AG10803 (cell line): ENCODE results near the gene DIP2C.

Source experiments
- DNase-seq: peaks from one replicate; pipeline ENCODE4 v3.0.0; 2010; ENCODE audit warnings: low read depth
- H3K4me3 ChIP-seq: 2 replicates; pipeline ENCODE4 v1.5.1; 2011; ENCODE audit warnings: mild to moderate bottlenecking, low read length, control low read depth
- TF ChIP-seq, protein P1 (sequence below): conservative IDR thresholded peaks from 2 replicates; pipeline ENCODE4 v1.5.1; 2011; ENCODE audit warnings: mild to moderate bottlenecking, low read length, control low read depth, inconsistent platforms

The DIP2C gene

DNA sequence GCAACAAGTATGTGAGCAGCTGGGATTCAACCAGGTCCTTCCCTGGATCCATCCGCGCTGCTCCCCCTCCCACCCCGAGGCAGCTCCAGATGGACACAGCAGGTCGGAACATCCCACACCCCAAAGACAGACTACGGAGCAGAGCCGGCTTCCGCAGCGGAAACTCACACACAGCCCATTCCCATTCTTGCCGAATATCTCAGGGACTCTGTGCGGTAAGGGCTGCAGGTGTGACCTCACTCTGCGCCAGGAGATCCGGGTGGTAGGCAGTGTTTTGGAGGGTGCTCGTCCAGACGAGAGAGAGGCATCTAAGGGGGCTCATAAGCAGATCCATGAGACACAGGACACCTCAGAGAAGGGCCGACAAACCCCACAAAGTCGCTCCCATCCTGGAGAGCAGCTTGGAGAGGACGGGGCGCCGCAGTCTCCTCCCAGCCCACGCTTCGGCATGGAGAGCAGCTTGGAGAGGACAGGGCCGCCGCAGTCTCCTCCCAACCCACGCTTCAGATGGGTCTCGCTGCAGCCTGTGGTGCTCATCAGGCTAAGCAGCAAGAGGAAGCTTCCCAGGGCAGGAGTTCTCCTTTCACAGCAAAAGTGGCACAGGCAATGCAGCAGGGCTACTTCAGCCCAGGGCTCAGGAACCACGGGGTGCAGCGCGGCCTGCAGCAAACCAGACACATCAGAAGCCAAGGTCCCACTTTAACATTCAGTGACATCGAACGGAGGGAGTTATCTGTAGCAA lies 179.9 kb downstream of the DIP2C start:
- no peak for DNase-seq
- TF ChIP-seq, protein P1, sequence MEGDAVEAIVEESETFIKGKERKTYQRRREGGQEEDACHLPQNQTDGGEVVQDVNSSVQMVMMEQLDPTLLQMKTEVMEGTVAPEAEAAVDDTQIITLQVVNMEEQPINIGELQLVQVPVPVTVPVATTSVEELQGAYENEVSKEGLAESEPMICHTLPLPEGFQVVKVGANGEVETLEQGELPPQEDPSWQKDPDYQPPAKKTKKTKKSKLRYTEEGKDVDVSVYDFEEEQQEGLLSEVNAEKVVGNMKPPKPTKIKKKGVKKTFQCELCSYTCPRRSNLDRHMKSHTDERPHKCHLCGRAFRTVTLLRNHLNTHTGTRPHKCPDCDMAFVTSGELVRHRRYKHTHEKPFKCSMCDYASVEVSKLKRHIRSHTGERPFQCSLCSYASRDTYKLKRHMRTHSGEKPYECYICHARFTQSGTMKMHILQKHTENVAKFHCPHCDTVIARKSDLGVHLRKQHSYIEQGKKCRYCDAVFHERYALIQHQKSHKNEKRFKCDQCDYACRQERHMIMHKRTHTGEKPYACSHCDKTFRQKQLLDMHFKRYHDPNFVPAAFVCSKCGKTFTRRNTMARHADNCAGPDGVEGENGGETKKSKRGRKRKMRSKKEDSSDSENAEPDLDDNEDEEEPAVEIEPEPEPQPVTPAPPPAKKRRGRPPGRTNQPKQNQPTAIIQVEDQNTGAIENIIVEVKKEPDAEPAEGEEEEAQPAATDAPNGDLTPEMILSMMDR, result no peak
- no peak overlapping the region for H3K4me3 ChIP-seq

DNA sequence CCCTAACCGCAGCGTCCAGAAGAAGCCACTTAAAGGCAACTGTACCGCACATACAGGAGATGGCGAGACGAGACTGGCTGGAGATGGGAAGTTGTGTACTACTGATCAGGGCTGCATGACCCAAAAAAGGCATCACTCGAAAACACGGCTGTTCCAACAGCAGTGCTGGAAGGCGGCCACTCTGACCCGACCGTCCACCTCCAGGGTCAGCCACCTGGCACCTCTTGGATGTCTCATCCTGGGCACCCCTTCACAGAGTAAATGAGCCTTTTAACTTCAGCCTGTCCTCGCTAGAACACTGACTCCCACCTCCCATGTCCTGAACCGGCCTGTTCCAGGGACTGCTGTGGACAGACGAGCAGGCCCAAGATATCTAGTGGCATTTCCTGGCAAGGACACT lies 180.7 kb downstream of the DIP2C start:
- TF ChIP-seq, protein P1, result no peak
- DNase-seq, result no peak
- no peak overlapping the region for H3K4me3 ChIP-seq

DNA sequence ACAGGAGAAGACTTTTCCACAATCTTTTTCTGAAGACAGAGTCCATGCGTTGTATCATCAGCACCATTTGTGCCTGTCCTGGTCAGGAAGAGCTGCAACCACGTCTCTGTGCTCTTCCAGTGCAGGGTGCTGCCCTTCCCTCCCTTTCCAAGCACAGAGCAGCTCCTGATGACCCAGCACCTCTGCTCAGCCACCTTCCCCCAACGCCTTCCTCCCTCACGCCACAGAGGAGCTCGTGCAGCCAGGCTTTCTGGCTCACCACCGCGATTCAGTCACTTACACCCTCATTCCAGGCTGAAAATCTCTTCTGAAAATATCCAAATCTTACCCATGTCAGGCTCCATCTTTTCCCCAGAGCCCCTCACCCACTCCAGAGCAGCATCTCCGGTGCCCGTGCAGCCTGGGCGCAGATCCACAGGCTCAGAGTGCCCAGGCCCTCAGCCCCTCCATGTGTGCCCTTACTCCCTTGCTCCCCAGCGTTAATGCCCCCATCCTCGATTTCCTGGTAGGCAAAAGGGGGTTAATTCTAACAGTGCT lies 181.5 kb downstream of the DIP2C start:
- no peak overlapping the region for H3K4me3 ChIP-seq
- no peak for DNase-seq
- TF ChIP-seq, protein P1, result no peak

DNA sequence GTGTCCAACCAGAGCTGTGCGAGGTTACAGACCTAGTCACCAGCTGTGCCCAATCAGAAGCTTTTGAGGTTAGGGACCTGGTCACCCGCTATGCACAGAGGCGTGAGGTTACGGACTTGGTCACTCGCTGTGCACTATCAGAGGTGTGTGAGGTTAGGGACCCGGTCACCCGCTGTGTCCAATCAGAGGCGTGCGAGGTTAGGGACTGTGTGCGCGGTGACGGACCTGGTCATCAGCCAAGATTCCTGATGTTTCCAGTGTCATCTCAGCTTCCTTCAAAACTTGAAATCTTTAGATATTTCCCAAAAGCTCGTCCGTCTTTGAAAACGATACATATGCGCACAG lies 182.1 kb downstream of the DIP2C start:
- no peak for DNase-seq
- TF ChIP-seq, protein P1, result no peak
- H3K4me3 ChIP-seq, result no peak overlapping the region

DNA sequence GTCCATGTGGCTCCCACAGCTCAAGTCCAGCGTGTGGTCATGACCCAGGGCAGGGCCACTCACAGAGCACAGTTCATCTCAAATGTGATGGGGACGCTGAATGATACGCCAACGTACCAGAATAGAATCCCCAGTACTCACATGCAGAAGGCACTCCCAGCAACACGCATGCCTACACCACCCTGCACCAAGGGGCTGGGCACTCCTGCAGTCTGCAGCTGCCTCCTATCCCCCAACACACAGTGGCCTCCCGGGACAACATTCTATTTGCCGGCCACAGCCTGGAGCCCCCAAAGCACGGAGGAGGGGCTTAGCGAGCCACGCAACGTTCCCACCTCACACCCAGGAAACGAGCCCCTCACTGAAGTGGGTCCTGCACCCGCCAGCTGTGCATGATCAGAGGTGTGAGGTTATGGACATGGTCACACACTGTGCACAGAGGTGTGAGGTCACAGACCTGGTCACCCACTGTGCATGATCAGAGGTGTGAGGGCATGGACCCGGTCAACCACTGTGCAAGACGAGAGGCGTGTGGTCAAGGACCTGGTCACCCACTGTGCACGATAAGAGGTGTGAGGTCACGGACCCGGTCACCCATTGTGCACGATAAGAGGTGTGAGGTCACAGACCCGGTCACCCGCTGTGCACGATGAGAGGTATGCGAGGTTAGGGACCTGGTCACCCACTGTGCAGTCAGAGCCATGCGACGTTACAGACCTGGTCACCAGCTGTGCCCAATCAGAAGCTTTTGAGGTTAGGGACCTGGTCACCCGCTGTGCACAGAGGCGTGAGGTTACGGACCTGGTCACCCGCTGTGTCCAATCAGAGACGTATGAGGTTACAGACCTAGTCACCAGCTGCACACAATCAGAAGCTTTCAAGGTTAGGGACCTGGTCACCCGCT lies 182.8 kb downstream of the DIP2C start:
- no peak for DNase-seq
- no peak overlapping the region for H3K4me3 ChIP-seq
- TF ChIP-seq, protein P1, result no peak

DNA sequence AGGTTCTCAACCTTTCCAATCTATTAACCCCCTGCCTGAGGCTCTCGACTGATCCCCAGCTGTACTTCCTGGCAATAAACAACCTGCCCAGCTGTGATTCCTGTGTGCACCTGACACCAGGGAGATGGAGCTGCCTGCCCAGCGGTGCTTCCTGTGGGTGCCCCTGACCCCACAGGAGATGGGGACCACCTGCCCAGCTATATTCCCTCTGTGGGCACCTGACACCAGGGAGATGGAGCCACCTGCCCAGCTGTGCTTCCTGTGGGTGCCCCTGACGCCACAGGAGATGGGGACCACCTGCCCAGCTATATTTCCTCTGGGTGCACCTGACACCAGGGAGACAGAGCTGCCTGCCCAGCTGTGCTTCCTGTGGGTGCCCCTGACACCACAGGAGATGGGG lies 184.0 kb downstream of the DIP2C start:
- DNase-seq, result no peak
- TF ChIP-seq, protein P1, result no peak
- H3K4me3 ChIP-seq, result no peak overlapping the region
